Stimulated activated CD4-positive, alpha-beta T cell treated with anti-CD3 and anti-CD28 coated beads, Interleukin-15, amount 100 ng/mL, for 1 hour (primary cell): ENCODE data around the gene DOCK11.
"Not testable (repeated sequence)": the region's sequence is repeated elsewhere in the genome, so short reads cannot be mapped to it uniquely, and the experiment has no call there.

ENCODE experiments used
- DNase-seq, 2 donors: peaks; one replicate each; pipeline ENCODE4 v3.0.0-alpha.2; 2020; ENCODE audit warnings: low read depth in 1 of 2, low spot score in 1 of 2

DOCK11 gene

GRCh38 chrX:118685393-118685792 is 189.8 kb downstream of the DOCK11 start:
- DNase-seq: no peak

- no peak for DNase-seq
These were observed 193.3 kb downstream of the DOCK11 start for GRCh38 chrX:118688935-118689334.

GRCh38 chrX:118693843-118694242 is 198.2 kb downstream of the DOCK11 start:
- DNase-seq: no peak

- DNase-seq: no peak
These were observed 199.0 kb downstream of the DOCK11 start for GRCh38 chrX:118694638-118695037.

- DNase-seq: no peak
These were observed 203.0 kb downstream of the DOCK11 start for GRCh38 chrX:118698516-118699170.

GRCh38 chrX:118702741-118703140 is 207.1 kb downstream of the DOCK11 start:
- DNase-seq: no peak

- no peak for DNase-seq
These were observed 211.1 kb downstream of the DOCK11 start for GRCh38 chrX:118706681-118707080.

GRCh38 chrX:118714521-118714920 is 218.9 kb downstream of the DOCK11 start:
- no peak for DNase-seq

GRCh38 chrX:118715917-118716316 is 220.3 kb downstream of the DOCK11 start:
- DNase-seq: not testable (repeated sequence)

- not testable (repeated sequence) for DNase-seq
These were observed 221.2 kb downstream of the DOCK11 start for GRCh38 chrX:118716833-118717232.

GRCh38 chrX:118717678-118718391 is 222.2 kb downstream of the DOCK11 start:
- DNase-seq: no peak

- DNase-seq: no peak
These were observed 223.1 kb downstream of the DOCK11 start for GRCh38 chrX:118718737-118719136.

- DNase-seq: no peak
These were observed 224.6 kb downstream of the DOCK11 start for GRCh38 chrX:118720058-118720707.

- DNase-seq: no peak
These were observed 227.8 kb downstream of the DOCK11 start for GRCh38 chrX:118723376-118723775.

- DNase-seq: no peak
These were observed 228.8 kb downstream of the DOCK11 start for GRCh38 chrX:118724365-118724764.

GRCh38 chrX:118724775-118725174 is 229.2 kb downstream of the DOCK11 start:
- DNase-seq: no peak

GRCh38 chrX:118726396-118726795 is 230.8 kb downstream of the DOCK11 start:
- no peak for DNase-seq

GRCh38 chrX:118726887-118727685 is 231.5 kb downstream of the DOCK11 start, which contains the start of gene IL13RA1:
Gene IL13RA1 (plus strand): TSS chrX:118727606. CDS start chrX:118727639, 33 bp downstream.
- no peak for DNase-seq

GRCh38 chrX:118727686-118728339 is 232.2 kb downstream of the DOCK11 start:
- no peak for DNase-seq

- DNase-seq: no peak
These were observed 233.5 kb downstream of the DOCK11 start for GRCh38 chrX:118729042-118729652.
